Activated T-helper 9 cell treated with anti-CD3 and anti-CD28 coated beads, Interleukin-2, amount 50 U/mL, for 16 hours (primary cell): ENCODE results near the gene CEACAM7.
"Not testable (repeated sequence)": the region's sequence is repeated elsewhere in the genome, so short reads cannot be mapped to it uniquely, and the experiment has no call there.

Source experiments
- DNase-seq: peaks from one replicate; pipeline ENCODE4 v3.0.0-alpha.2; 2020; ENCODE audit warnings: low read depth

The CEACAM7 gene

GRCh38 chr19:41688098-41688497 is at the start of gene CEACAM7:
TSS of gene CEACAM7 (minus strand) at chr19:41688270. CDS start at chr19:41688165, 105 bp downstream.
- no peak for DNase-seq

- DNase-seq = no peak
Measured at GRCh38 chr19:41735071-41735600, 47.1 kb upstream of the CEACAM7 start.

- DNase-seq = no peak
Measured at GRCh38 chr19:41734585-41734984, 46.5 kb upstream of the CEACAM7 start.

GRCh38 chr19:41734156-41734555 is 46.1 kb upstream of the CEACAM7 start:
- no peak for DNase-seq

- no peak for DNase-seq
Measured at GRCh38 chr19:41726493-41726892, 38.4 kb upstream of the CEACAM7 start.

- DNase-seq = no peak
Measured at GRCh38 chr19:41720103-41720502, 32.0 kb upstream of the CEACAM7 start.

GRCh38 chr19:41718761-41719160 is 30.7 kb upstream of the CEACAM7 start:
- DNase-seq = no peak

GRCh38 chr19:41714598-41714997 is 26.5 kb upstream of the CEACAM7 start:
- no peak for DNase-seq

- no peak for DNase-seq
Measured at GRCh38 chr19:41711376-41712261, 23.5 kb upstream of the CEACAM7 start.

- no peak for DNase-seq
Measured at GRCh38 chr19:41709951-41710645, 22.0 kb upstream of the CEACAM7 start.

GRCh38 chr19:41709516-41709915 is 21.4 kb upstream of the CEACAM7 start:
- not testable (repeated sequence) for DNase-seq

GRCh38 chr19:41708481-41708880 is 20.4 kb upstream of the CEACAM7 start, which contains the start of gene CEACAM5:
TSS of gene CEACAM5 (plus strand) at chr19:41708626. CDS start at chr19:41708732, 106 bp downstream.
- no peak for DNase-seq

GRCh38 chr19:41707871-41708371 is 19.9 kb upstream of the CEACAM7 start:
- no peak for DNase-seq

- no peak for DNase-seq
Measured at GRCh38 chr19:41707502-41707812, 19.4 kb upstream of the CEACAM7 start.

- peak; percentile 43 for DNase-seq
Measured at GRCh38 chr19:41706741-41707501, 18.9 kb upstream of the CEACAM7 start.

- no peak for DNase-seq
Measured at GRCh38 chr19:41705393-41706174, 17.5 kb upstream of the CEACAM7 start.

GRCh38 chr19:41703602-41704293 is 15.7 kb upstream of the CEACAM7 start:
- no peak for DNase-seq

GRCh38 chr19:41702171-41702651 is 14.1 kb upstream of the CEACAM7 start:
- no peak for DNase-seq

GRCh38 chr19:41701401-41702075 is 13.5 kb upstream of the CEACAM7 start:
- DNase-seq = no peak
